SH-SY5Y (cell line): ENCODE data around the gene TCF20.

Source experiments
- GATA2 ChIP-seq: IDR thresholded peaks from 2 replicates; pipeline ENCODE4 v1.6.1; 2011; ENCODE audit warnings: mild to moderate bottlenecking, low read depth, low read length
- GATA3 ChIP-seq: IDR thresholded peaks from 2 replicates; pipeline ENCODE4 v1.6.1; 2011; ENCODE audit warnings: low read depth, mild to moderate bottlenecking, low read length, moderate library complexity

GRCh38 chr22:42315392-42315756, 44.9 kb upstream of the TCF20 start:
- TF ChIP-seq GATA2 (no peak), GATA3 (no peak)
